Glutamatergic neuron (in vitro differentiated cells): ENCODE measurements around the gene MX2. TPM values are rescaled to one million over a fixed set of nuclear protein-coding genes. Genes with fewer than 3 reads are reported as not detected.

Source experiments
- DNase-seq: peaks from one replicate; pipeline ENCODE4 v3.0.0; 2022
- H3K27ac Mint-ChIP-seq: one replicate; pipeline ENCODE4 v1.8.0; 2020; ENCODE audit warnings: mild to moderate bottlenecking, mixed read lengths, inconsistent platforms; ENCODE audit not compliant: unreplicated experiment
- H3K27me3 Mint-ChIP-seq: one replicate; pipeline ENCODE4 v1.8.0; 2020; ENCODE audit warnings: mild to moderate bottlenecking, moderate library complexity, mixed read lengths, inconsistent platforms; ENCODE audit not compliant: unreplicated experiment
- H3K36me3 Mint-ChIP-seq: one replicate; pipeline ENCODE4 v1.8.0; 2020; ENCODE audit warnings: mild to moderate bottlenecking, mixed read lengths, inconsistent platforms; ENCODE audit not compliant: unreplicated experiment
- H3K4me1 Mint-ChIP-seq: one replicate; pipeline ENCODE4 v1.8.0; 2020; ENCODE audit warnings: mild to moderate bottlenecking, low read depth, mixed read lengths, inconsistent platforms; ENCODE audit not compliant: unreplicated experiment
- H3K4me3 Mint-ChIP-seq: one replicate; pipeline ENCODE4 v1.8.0; 2020; ENCODE audit warnings: mild to moderate bottlenecking, mixed read lengths, inconsistent platforms; ENCODE audit not compliant: unreplicated experiment
- H3K9me3 Mint-ChIP-seq: one replicate; pipeline ENCODE4 v1.8.0; 2020; ENCODE audit warnings: mild to moderate bottlenecking, moderate library complexity, mixed read lengths, inconsistent platforms; ENCODE audit not compliant: unreplicated experiment
- total RNA-seq: library from RNA; stranded (reverse); fragmentation: NEBNext Ultra II Directional; extraction: Animal tissue kit (Norgen Biotek cat#: 25700); gene quantifications from one replicate; pipeline ENCODE4 v1.2.1, GENCODE V29; 2021; ENCODE audit not compliant: unreplicated experiment
- TF ChIP-seq, protein P1 (sequence below): fragments of 200-600 bp; sonication (generic); IDR thresholded peaks from one replicate; pipeline ENCODE4 v1.5.0; 2021; ENCODE audit not compliant: partially characterized antibody, unreplicated experiment

MX2 gene
- total RNA-seq, 1 donor from 2014 or later: not detected

DNA sequence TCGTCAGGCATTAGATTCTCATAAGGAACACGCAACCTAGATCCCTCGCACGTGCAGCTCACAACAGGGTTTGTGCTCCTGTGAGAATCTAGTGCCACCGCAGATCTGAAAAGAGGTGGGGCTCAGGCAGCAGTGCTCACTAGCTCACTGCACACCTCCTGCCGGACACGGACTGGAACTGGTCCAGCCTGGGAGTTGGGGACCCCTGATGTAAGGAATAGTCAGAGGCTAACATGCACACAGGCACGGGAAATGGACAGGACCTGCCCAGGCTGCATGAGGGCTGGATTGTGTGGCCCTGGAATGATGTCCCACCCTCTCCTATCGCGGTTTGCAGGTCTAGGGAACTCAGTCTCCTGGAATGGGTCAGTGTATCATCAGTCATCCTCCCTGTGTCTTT is 41.0 kb downstream of the MX2 start:
- no peak for DNase-seq

DNA sequence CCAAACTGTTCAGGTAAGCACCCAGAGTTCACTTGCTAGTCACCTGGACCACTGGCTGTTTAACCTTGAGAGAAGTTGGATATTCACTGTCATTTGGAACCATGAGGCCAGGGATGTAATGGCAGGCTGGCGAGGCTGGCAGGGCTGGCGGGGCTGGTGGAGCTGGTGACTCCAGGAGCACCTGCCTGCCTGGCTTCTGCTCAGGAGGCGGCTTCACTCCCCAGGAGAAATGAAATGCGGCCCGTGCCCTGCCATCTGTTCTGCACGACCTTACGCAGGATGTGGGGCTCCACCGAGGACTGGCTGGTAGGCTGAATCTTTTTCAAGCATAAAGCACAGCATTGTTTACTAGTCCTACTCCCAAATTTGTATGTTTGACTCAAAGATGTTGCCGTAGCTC is 41.5 kb downstream of the MX2 start:
- Mint-ChIP-seq H3K27me3 (no peaks in the 10 kb centered on the region), H3K4me3 (no peak overlapping the region), H3K36me3 (peaks cover under 1% of the 10 kb centered on the region), H3K27ac (no peak overlapping the region), H3K9me3 (no peaks in the 10 kb centered on the region), H3K4me1 (no peaks in the 10 kb centered on the region)
- TF ChIP-seq, protein P1, sequence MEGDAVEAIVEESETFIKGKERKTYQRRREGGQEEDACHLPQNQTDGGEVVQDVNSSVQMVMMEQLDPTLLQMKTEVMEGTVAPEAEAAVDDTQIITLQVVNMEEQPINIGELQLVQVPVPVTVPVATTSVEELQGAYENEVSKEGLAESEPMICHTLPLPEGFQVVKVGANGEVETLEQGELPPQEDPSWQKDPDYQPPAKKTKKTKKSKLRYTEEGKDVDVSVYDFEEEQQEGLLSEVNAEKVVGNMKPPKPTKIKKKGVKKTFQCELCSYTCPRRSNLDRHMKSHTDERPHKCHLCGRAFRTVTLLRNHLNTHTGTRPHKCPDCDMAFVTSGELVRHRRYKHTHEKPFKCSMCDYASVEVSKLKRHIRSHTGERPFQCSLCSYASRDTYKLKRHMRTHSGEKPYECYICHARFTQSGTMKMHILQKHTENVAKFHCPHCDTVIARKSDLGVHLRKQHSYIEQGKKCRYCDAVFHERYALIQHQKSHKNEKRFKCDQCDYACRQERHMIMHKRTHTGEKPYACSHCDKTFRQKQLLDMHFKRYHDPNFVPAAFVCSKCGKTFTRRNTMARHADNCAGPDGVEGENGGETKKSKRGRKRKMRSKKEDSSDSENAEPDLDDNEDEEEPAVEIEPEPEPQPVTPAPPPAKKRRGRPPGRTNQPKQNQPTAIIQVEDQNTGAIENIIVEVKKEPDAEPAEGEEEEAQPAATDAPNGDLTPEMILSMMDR: no peak
- DNase-seq: no peak

More for the DNA sequence above, 41.0 kb downstream of the MX2 start:
- TF ChIP-seq, protein P1: no peak
- H3K4me1 Mint-ChIP-seq: no peaks in the 10 kb centered on the region
- H3K27ac Mint-ChIP-seq: no peak overlapping the region
- H3K36me3 Mint-ChIP-seq: no peaks in the 10 kb centered on the region
- no peaks in the 10 kb centered on the region for H3K27me3 Mint-ChIP-seq
- H3K4me3 Mint-ChIP-seq: no peak overlapping the region
- no peaks in the 10 kb centered on the region for H3K9me3 Mint-ChIP-seq

DNA sequence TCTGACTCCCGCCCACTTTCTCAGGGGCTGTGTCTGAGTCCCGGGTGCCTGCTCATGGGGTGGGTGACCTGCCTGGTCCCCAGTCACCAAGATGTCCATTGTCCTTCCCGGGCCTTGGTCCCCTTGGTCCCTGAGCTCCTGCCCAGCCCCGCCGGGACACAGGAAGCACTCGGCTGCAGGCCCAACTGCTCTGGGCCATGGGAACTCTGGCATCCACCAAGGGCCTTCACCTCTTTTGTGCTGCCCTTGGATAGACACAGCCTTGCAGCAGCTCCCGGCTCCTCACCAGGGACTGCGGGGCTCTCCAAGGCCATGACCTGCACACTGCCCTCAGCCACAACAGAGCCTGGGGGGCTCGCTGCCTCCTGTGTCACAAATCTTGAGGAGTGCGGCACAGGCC is 42.1 kb downstream of the MX2 start:
- peaks cover 4% of the 10 kb centered on the region for H3K36me3 Mint-ChIP-seq
- TF ChIP-seq, protein P1: no peak
- no peak overlapping the region for H3K4me3 Mint-ChIP-seq
- H3K27ac Mint-ChIP-seq: no peak overlapping the region
- DNase-seq: no peak
- H3K27me3 Mint-ChIP-seq: no peaks in the 10 kb centered on the region
- H3K4me1 Mint-ChIP-seq: no peaks in the 10 kb centered on the region
- no peaks in the 10 kb centered on the region for H3K9me3 Mint-ChIP-seq

DNA sequence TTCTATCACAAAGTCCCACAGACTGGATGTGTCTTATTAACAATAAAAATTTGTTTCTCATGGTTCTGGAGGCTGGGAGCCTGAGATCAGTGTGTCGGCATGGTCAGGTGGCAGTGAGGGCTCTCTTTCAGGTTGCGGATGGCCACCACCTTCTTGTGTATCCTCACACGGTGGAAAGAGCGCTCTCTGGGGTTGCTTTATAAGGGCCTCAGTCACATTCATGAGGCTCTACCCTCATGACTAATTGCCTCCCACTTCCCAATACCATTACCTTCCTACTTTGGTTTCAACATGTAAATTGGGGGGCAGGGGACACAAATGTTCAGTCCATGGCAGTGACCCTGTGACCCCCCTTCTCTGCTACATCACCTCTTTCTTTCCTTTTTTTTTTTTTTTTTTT is 43.5 kb downstream of the MX2 start:
- no peak for DNase-seq
- TF ChIP-seq, protein P1: no peak
- H3K27me3 Mint-ChIP-seq: no peaks in the 10 kb centered on the region
- no peak overlapping the region for H3K4me3 Mint-ChIP-seq
- H3K4me1 Mint-ChIP-seq: no peaks in the 10 kb centered on the region
- H3K36me3 Mint-ChIP-seq: peaks cover 8% of the 10 kb centered on the region
- no peaks in the 10 kb centered on the region for H3K9me3 Mint-ChIP-seq
- H3K27ac Mint-ChIP-seq: no peak overlapping the region

DNA sequence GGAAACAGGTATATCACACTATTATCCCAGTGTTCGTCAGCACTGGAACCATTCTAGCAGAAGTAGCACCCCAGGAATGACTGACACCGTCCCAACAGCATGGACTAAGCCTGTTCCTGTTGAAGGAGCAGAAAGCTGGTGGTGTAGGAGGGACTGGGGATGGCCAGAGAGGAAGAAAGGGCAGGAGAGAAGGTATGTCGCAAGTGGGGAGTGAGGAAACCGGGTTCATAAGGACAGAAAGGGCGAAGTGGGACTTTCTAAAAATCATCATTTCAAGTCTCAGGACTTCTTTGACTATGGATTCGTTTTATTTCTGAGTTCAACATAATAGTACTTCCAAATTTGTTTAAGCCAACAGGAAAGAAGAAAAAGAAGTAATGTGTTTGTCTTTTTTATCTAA is 44.5 kb downstream of the MX2 start:
- peaks cover 1% of the 10 kb centered on the region for H3K9me3 Mint-ChIP-seq
- no peaks in the 10 kb centered on the region for H3K4me1 Mint-ChIP-seq
- no peak overlapping the region for H3K4me3 Mint-ChIP-seq

More for the DNA sequence above, 44.5 kb downstream of the MX2 start:
- DNase-seq: no peak
- Mint-ChIP-seq H3K27ac (no peak overlapping the region), H3K36me3 (peaks cover 8% of the 10 kb centered on the region), H3K27me3 (no peaks in the 10 kb centered on the region)
- TF ChIP-seq, protein P1: no peak
